Sigmoid colon (tissue), 4 donors: ENCODE measurements around the gene PIK3CB.

Experiments used
- EP300 ChIP-seq, 4 donors: sonication (generic); formaldehyde crosslinking; IDR thresholded peaks; one replicate each; pipeline ENCODE4 v1.6.1; 2017; ENCODE audit warnings: antibody characterized with exemption in 4 of 4
- POLR2A ChIP-seq, 2 donors: fragments of 450-650 bp; IDR thresholded peaks; one replicate each; pipeline ENCODE4 v1.6.1; 2016; ENCODE audit warnings: antibody characterized with exemption in 2 of 2, mild to moderate bottlenecking in 2 of 2, moderate library complexity in 2 of 2
- POLR2AphosphoS5 ChIP-seq, 4 donors: sonication (generic); formaldehyde crosslinking; IDR thresholded peaks; one replicate each; pipeline ENCODE4 v1.6.1; 2017; ENCODE audit warnings: antibody characterized with exemption in 4 of 4
- TF ChIP-seq, protein P1 (sequence below), 4 experiments: fragments of 450-650 bp in 3 of 4; fragments of 200-600 bp in 1 of 4; IDR thresholded peaks; one replicate each; pipeline ENCODE4 v1.5.1; 2016 to 2019; ENCODE audit warnings: antibody characterized with exemption in 4 of 4, mild to moderate bottlenecking in 3 of 4, moderate library complexity in 2 of 4

- TF ChIP-seq, protein P1, sequence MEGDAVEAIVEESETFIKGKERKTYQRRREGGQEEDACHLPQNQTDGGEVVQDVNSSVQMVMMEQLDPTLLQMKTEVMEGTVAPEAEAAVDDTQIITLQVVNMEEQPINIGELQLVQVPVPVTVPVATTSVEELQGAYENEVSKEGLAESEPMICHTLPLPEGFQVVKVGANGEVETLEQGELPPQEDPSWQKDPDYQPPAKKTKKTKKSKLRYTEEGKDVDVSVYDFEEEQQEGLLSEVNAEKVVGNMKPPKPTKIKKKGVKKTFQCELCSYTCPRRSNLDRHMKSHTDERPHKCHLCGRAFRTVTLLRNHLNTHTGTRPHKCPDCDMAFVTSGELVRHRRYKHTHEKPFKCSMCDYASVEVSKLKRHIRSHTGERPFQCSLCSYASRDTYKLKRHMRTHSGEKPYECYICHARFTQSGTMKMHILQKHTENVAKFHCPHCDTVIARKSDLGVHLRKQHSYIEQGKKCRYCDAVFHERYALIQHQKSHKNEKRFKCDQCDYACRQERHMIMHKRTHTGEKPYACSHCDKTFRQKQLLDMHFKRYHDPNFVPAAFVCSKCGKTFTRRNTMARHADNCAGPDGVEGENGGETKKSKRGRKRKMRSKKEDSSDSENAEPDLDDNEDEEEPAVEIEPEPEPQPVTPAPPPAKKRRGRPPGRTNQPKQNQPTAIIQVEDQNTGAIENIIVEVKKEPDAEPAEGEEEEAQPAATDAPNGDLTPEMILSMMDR (IDR thresholded peaks at IDR 0.05), result no peak
- TF ChIP-seq POLR2A (IDR thresholded peaks at IDR 0.05), result no peak
- TF ChIP-seq EP300 (IDR thresholded peaks at IDR 0.05), result no peak
- TF ChIP-seq POLR2AphosphoS5 (IDR thresholded peaks at IDR 0.05), result no peak
Observed at GRCh38 chr3:138827222-138827621, 7.5 kb downstream of the PIK3CB start.
